Stimulated activated CD4-positive, alpha-beta T cell treated with anti-CD3 and anti-CD28 coated beads, Interleukin-15, amount 100 ng/mL, for 24 hours (primary cell): ENCODE data around the gene MAFF.
"Not testable (repeated sequence)": the region's sequence is repeated elsewhere in the genome, so short reads cannot be mapped to it uniquely, and the experiment has no call there.

Source experiments
- DNase-seq: peaks from one replicate; pipeline ENCODE4 v3.0.0-alpha.2; 2020

Gene MAFF

GRCh38 chr22:38228326-38228872 lies 26.6 kb downstream of the MAFF start:
- DNase-seq: no peak

- DNase-seq: no peak
These were observed 27.3 kb downstream of the MAFF start for GRCh38 chr22:38228873-38229740.

DNA sequence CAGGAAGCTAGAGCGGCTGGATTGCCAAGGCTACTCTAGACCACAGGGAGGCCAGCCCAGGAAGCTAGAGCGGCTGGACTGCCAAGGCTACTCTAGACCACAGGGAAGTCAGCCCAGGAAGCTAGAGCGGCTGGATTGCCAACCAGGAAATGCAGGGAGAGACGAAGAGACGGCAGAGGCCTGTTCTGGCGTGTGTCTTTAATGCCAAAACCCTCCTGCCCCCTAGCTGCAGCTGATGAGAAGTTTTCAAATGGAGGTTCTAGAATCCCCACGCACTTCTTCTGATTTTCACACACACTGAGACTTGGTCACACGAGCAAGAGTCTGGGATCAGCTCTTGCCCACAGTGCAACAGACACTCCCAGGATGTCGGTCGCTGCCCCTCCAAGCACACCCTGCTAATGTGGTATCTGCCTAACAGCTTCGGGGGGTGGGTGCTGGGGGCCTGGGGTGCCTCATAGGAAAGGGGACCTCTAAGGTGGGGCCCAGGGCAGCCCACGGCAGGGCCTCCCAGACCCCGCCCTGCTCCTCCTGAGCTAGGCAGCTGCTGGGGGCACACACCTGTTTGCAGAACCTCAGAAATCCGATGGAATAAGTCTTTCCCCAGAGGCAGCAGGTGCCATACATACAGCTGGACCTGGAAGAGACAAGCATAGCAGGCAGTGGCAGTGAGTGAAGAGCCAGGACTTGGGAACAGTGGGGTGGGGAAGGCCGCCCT lies 28.5 kb downstream of the MAFF start:
- DNase-seq: peak; percentile 37

DNA sequence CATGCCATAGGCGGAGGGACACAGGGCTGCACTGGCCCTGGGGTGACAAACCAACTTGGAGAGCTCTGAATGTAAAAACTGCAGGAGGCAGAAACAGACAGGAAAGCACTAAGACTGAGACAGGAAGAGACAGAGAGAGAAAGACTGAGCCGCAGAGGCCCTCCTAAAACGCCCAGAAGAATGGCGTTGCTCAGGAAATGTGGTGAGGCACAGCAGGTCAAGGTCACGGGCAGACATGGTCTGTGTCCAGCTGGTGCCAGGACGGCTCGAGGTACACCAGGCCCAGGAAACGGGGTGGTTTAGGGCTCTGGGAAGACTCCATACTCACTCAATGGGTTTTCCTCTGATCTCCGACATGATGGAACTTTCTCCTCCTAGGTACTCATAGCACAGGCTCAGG lies 29.1 kb downstream of the MAFF start:
- no peak for DNase-seq

DNA sequence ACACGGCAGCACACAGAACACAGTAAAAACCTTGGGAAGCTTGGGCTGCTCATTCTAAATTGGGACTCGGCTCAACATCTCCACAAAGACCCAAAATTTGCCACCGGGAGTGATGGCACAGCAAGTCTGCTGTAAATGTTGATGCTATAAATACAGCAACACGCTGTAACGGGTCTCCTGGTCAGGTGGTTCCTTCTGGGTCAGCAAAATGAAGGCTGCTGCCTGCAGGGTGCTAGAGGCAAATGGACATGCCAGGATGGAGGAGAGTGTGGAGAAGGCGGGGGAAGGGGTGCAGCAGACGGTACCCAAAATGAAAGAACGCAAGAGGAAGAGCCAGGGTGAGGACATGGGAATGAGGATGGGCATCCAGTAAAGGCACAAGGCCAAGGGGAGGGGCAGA lies 30.4 kb downstream of the MAFF start:
- no peak for DNase-seq

- DNase-seq: no peak
These were observed 31.6 kb downstream of the MAFF start for GRCh38 chr22:38233427-38233826.

DNA sequence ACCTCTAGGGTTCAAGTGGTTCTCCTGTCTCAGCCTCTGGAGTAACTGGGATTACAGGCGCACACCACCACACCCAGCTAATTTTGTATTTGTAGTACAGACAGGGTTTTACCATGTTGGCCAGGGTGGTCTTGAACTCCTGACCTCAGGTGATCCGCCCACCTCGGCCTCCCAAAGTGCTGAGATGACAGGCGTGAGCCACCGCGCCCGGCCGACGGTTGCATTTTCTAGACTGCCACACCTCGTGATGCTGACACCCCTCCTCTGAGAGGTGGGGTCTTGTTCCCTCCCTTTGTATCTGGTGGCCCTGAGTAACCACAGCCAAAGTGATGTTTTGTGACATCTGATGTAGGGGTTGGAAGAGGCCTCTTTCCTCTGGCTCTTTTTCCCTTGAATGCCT lies 32.1 kb downstream of the MAFF start:
- not testable (repeated sequence) for DNase-seq

GRCh38 chr22:38235240-38235850 lies 33.6 kb downstream of the MAFF start:
- no peak for DNase-seq

DNA sequence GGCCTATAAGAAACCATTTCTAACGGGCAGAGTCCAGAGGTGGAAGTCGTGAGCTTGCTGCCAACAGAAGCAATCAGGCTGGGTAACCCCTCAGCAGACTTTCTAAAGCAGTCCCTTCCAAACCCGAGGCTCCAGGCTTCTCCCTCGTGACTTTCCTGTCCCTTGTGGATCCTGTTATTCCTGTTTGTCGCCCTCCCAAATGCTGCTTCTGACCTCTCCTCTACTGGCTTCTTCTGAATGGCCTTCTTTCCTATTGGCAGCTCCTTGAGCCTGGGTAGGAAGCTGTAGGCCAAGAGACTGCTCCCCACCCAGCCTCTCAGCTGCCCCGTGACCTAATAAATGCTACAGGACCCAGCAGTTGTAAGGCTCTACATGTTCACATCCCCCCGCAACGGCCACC lies 35.0 kb downstream of the MAFF start:
- no peak for DNase-seq

- no peak for DNase-seq
These were observed 36.8 kb downstream of the MAFF start for GRCh38 chr22:38238519-38239071.

DNA sequence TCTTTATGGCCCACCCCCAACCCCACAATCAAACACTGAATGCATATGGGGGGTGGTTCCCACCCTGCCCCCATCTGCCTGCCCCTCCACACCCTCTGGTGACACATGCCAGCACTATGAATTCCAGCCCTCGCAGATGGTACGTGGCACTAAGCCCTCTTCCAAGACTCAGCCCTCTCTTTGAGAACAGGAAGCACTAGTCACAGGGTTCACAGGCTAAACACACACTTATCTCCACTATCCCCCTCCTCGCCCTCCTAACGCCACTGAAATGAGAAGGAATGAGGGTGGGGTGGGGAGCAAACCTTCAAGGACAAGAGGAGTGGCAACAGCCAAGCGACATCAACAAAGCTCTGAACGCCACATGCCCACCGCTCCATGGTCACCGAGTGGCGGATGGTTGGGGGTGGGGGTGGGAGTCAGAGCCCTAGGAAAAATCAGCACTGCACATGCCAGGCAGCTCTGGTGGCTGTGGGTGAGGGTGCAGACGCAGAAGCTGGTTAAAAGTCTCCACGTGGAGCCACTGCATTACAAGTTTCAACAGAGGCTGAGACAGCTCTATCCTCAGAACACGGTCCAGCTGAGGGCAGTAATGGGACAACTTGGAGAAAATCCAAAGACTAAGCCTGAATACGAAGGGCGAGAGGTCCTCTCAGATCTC lies 37.4 kb downstream of the MAFF start:
- no peak for DNase-seq

DNA sequence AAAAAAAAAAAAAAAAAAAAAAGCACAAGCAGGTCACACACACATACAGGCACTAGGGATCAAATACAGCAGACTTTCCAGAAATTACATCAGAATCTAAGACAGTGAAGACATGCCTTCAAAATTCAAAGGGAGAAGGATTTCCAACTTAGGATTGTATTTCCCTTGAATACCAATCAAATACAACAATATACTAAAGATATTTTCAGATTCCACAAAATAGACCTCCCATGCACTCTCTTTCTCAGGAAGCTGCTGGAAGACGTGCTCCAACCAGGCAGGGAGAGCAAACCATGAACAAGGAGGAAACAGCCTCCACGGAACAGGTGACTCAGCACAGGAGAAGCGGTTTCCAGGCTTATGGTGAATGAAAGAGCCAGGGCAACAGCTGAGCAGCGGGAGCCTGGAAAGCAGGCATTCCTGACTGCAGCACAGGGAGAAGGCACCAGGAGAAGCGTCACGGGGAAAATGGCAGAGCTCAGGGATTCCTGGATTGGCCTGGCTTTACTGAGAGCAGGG lies 39.0 kb downstream of the MAFF start:
- DNase-seq: no peak

DNA sequence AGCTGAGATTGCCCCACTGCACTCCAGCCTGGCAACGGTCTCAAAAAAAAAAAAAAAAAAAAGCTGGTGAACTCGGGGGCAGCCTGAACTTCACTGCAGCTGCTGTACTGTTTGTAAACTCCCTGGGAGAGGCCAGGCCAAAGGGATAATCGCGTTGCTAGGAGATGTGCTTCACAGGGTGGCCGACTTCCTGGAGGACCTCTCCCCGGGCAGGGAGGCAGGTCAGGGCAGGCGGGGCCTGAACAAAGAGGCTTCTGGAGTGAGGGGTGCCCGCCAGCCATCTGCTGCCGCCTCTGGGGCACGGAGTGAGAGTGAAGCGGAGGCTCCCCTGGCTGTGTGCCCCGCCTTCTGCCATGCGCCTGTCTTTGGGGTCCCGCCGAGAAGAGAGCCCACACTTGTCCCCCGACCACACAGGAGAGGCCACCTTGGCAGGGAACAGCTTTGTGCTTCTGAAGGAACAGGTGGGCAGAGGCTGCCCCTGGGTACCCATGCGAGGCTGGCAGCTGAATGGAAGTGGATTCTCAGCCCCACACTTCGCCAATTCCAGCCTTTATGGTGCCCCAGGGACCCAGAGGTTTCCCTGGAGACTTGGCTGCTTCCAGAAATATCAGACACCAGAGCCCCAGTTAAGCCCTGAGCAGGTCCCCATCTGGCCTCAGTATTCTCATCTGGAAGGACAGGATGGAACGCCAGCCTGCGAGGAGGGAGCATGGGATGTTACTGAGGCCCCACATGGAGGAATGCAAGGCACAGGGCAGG lies 41.4 kb downstream of the MAFF start:
- no peak for DNase-seq

DNA sequence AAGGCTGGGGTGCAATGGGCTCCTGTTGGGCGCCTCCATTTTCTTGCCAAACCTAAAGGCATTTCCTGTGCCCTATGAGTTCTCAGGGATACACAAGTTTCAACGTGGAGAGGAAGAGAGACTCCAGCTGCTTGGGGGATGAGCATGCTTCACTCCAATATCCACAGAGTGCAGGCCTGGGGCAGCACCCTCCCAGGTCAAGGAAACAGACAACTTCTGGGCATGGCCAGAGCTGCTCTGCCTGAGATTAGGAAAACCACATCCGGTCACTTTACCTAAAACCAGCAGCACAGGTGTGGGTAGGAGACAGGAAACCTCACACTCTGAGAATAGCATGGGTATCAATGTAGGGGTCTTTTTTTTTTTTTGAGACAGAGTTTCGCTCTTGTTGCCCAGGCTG lies 42.3 kb downstream of the MAFF start:
- DNase-seq: no peak

DNA sequence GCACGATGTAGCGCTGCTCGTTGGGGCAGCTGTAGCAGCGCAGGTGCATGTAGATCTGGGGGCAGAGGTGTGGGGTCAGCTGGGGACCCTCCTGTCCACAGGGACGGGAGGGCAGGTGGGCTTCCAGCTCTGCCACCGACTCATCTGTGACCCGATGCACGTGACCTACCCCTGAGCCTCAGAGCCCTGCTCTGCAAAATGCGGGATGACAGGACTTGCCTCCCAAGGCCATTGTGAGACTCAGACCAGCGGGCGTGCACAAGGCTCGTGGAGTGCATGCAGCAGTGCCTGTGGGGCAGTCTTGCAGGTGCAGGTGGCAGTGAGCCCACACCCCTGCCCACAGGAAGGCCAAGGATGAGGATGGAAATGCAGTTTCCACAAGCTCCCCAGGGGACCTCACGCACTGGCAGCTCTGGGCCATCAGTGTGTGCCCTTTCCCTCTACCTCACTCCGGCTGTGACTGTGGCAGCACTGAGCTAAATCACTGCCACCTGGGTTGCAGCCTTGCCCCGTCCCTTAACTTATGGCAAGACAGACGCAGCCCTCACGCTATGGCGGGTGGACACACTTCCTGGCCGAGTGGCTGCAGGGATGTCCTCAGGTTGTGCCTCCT lies 44.4 kb downstream of the MAFF start:
- DNase-seq: no peak

GRCh38 chr22:38246692-38247091 lies 44.9 kb downstream of the MAFF start:
- no peak for DNase-seq

DNA sequence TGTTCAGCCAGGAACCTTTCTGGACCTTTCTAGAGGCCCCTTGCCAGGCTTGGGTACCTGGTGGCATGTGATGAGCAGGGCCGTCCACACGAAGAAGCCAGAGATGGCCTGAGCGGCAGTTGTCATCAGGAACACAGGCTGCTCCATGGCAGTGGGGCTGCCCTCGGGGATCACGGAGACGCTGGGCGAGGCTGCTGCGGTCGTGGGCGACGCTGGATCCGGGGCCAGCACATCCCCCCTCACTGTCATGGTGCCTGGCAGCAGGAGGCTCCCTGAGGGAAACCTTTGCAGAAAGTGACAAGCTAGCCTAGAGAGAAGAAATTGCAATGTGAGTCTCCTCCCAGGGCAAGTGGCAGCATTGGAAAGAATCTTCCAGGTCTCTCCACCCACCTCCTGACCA lies 45.9 kb downstream of the MAFF start:
- DNase-seq: no peak

- DNase-seq: no peak
These were observed 46.5 kb downstream of the MAFF start for GRCh38 chr22:38248280-38248679.

GRCh38 chr22:38249301-38249700 lies 47.5 kb downstream of the MAFF start:
- no peak for DNase-seq

- DNase-seq: no peak
These were observed 48.2 kb downstream of the MAFF start for GRCh38 chr22:38249803-38250642.
